Hepatocyte (in vitro differentiated cells): ENCODE measurements around the gene HDHD2. TPM values are rescaled to one million over a fixed set of nuclear protein-coding genes. Genes with fewer than 3 reads are reported as not detected.
A peak's percentile ranks its signal among the peaks of the same experiment; 100 is the strongest.

Experiments used
- DNase-seq: peaks from one replicate; pipeline ENCODE4 v3.0.0-alpha.2; 2016; ENCODE audit warnings: low spot score
- H2AFZ ChIP-seq: fragments of 200-600 bp; sonication (generic); 2 replicates; pipeline ENCODE4 v1.6.0; 2016; ENCODE audit warnings: antibody characterized with exemption, mild to moderate bottlenecking
- H3K27ac ChIP-seq: fragments of 200-600 bp; sonication (generic); 2 replicates; pipeline ENCODE4 v1.5.1; 2016; ENCODE audit warnings: mild to moderate bottlenecking
- H3K27me3 ChIP-seq: fragments of 200-600 bp; sonication (generic); 2 replicates; pipeline ENCODE4 v1.6.1; 2016
- H3K36me3 ChIP-seq: fragments of 200-600 bp; sonication (generic); replicated peaks from 2 replicates; pipeline ENCODE4 v1.5.1; 2016; ENCODE audit warnings: low read depth; ENCODE audit not compliant: insufficient read depth
- H3K4me1 ChIP-seq: fragments of 200-600 bp; sonication (generic); 2 replicates; pipeline ENCODE4 v1.5.1; 2016; ENCODE audit warnings: mild to moderate bottlenecking, moderate library complexity; ENCODE audit not compliant: insufficient read depth
- H3K4me2 ChIP-seq: fragments of 200-600 bp; sonication (generic); 2 replicates; pipeline ENCODE4 v1.6.0; 2016
- H3K4me3 ChIP-seq: fragments of 200-600 bp; sonication (generic); 2 replicates; pipeline ENCODE4 v1.5.1; 2016; ENCODE audit warnings: mild to moderate bottlenecking
- H3K79me2 ChIP-seq: fragments of 200-600 bp; sonication (generic); 2 replicates; pipeline ENCODE4 v1.6.0; 2017; ENCODE audit warnings: mild to moderate bottlenecking
- H3K9me2 ChIP-seq: fragments of 200-600 bp; sonication (generic); replicated peaks from 2 replicates; pipeline ENCODE4 v1.6.0; 2017; ENCODE audit warnings: mild to moderate bottlenecking; ENCODE audit not compliant: insufficient read depth
- H3K9me3 ChIP-seq: fragments of 200-600 bp; sonication (generic); 2 replicates; pipeline ENCODE4 v1.5.1; 2016; ENCODE audit warnings: low read depth, mild to moderate bottlenecking
- H4K20me1 ChIP-seq: fragments of 200-600 bp; sonication (generic); 2 replicates; pipeline ENCODE4 v1.6.0; 2016; ENCODE audit warnings: mild to moderate bottlenecking; ENCODE audit not compliant: insufficient read depth, poor library complexity, severe bottlenecking
- EZH2 ChIP-seq: fragments of 200-600 bp; sonication (generic); IDR thresholded peaks from 2 replicates; pipeline ENCODE4 v1.6.1; 2016; ENCODE audit warnings: antibody characterized with exemption, mild to moderate bottlenecking, borderline replicate concordance
- EZH2phosphoT487 ChIP-seq: fragments of 200-600 bp; sonication (generic); IDR thresholded peaks from one replicate; pipeline ENCODE4 v1.6.1; 2018; ENCODE audit warnings: antibody characterized with exemption, mild to moderate bottlenecking, low read depth, moderate library complexity; ENCODE audit not compliant: unreplicated experiment, severe bottlenecking
- WGBS: methylation state at CpG from one replicate; pipeline ENCODE4 v1.1.6; 2016; ENCODE audit warnings: low lambda C conversion rate; ENCODE audit errors: missing lambda C conversion rate; 5-methylcytosine and 5-hydroxymethylcytosine counted together
- polyA plus RNA-seq: library from polyadenylated mRNA; unstranded; fragments of >200 nt; fragmentation: Nextera tagmentation; extraction: Ambion mirVana; gene quantifications from 2 replicates; pipeline ENCODE4 v1.2.1, GENCODE V29; 2016
- total RNA-seq: library from RNA; depleted of rRNA; stranded (reverse); fragments of >200 nt; gene quantifications from 2 replicates; pipeline ENCODE4 v1.2.3, GENCODE V29; 2014
- TF ChIP-seq, protein P1 (sequence below): fragments of 200-600 bp; sonication (generic); IDR thresholded peaks from 2 replicates; pipeline ENCODE4 v1.5.1; 2016; ENCODE audit warnings: antibody characterized with exemption, mild to moderate bottlenecking; ENCODE audit not compliant: poor library complexity

The HDHD2 gene
- total and polyA plus RNA-seq, 2 experiments from 2014 or later = 22.3 to 32.1 TPM

DNA sequence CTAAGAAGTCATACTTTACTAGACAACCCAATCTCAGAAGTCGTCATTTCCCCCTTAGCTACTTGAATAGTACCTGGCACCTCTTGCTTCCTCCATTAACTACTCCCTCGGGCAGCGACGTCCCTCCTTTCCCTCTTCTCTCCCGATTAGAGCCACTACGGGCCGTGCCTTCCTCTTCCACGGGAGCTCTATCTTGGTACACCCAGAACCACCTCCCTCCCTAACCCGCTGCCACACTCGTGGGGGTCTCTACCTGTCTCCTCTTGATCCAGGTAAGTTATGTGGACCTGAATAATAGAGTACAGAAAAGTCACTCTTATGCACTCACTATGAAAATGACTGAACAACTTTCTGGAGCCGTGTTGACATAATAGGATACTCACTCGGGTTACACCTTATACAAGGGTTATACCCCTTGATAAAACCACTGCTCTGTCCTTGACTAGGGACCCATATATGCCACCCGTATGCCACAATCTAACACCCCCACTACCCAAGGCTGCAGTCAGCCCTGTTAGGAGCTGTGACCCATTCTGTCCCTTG is 595 bp upstream of the HDHD2 start:
- H3K9me2 ChIP-seq = no peaks in the 10 kb centered on the region
- no peak for DNase-seq
- H3K27ac ChIP-seq = peak overlapping the region; percentile 98
- H3K4me3 ChIP-seq = peak overlapping the region; percentile 69
- H3K27me3 ChIP-seq = no peaks in the 10 kb centered on the region
- no peaks in the 10 kb centered on the region for H3K36me3 ChIP-seq
- peaks cover 14% of the 10 kb centered on the region for H3K4me1 ChIP-seq
- H3K4me2 ChIP-seq = peak overlapping the region; percentile 90
- 9% methylated on average over 13 of the region's 13 CpGs for WGBS
- H4K20me1 ChIP-seq = no peaks in the 10 kb centered on the region
- H3K79me2 ChIP-seq = peaks cover 41% of the 10 kb centered on the region
- no peaks in the 10 kb centered on the region for H3K9me3 ChIP-seq
- H2AFZ ChIP-seq = peak overlapping the region; percentile 99
- TF ChIP-seq, protein P1, sequence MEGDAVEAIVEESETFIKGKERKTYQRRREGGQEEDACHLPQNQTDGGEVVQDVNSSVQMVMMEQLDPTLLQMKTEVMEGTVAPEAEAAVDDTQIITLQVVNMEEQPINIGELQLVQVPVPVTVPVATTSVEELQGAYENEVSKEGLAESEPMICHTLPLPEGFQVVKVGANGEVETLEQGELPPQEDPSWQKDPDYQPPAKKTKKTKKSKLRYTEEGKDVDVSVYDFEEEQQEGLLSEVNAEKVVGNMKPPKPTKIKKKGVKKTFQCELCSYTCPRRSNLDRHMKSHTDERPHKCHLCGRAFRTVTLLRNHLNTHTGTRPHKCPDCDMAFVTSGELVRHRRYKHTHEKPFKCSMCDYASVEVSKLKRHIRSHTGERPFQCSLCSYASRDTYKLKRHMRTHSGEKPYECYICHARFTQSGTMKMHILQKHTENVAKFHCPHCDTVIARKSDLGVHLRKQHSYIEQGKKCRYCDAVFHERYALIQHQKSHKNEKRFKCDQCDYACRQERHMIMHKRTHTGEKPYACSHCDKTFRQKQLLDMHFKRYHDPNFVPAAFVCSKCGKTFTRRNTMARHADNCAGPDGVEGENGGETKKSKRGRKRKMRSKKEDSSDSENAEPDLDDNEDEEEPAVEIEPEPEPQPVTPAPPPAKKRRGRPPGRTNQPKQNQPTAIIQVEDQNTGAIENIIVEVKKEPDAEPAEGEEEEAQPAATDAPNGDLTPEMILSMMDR = no peak
- no peak for TF ChIP-seq EZH2
- TF ChIP-seq EZH2phosphoT487 = no peak

DNA sequence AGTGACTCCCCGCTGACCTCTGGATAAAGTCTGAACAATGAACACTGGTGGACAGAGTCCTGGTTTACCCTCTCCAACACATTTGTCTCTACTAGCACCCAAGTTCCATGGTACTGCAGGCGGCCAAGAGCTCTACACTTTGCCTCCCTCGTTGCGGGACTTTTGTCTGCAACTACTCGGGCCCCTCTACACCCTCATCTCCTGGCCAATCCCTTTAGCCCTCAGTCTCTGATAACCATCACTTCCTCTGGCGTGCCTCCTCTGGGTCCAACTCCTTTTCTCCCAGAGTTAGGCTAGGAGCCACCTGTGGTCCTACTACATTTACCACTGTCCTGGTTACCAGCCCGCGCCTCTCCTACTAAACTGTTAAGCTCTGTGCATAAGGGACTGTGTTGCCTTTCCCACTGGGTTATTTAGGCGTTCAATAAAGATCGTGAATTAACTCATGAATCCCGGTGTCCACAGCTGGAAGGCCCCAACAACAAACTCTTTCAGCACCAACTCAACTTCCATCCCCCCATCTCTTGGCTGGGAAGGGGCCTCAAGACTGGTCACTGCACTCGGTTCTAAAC is 757 bp downstream of the HDHD2 start:
- Histone ChIP-seq H3K4me2 (peak overlapping the region; percentile 90), H3K4me3 (peak overlapping the region; percentile 69), H3K79me2 (peaks cover 52% of the 10 kb centered on the region), H3K4me1 (peaks cover 14% of the 10 kb centered on the region), H3K36me3 (no peaks in the 10 kb centered on the region), H2AFZ (peak overlapping the region; percentile 99), H3K9me3 (no peaks in the 10 kb centered on the region), H3K27me3 (no peaks in the 10 kb centered on the region), H3K27ac (peak overlapping the region; percentile 98), H4K20me1 (peaks cover 5% of the 10 kb centered on the region), H3K9me2 (no peaks in the 10 kb centered on the region)
- no peak for TF ChIP-seq EZH2phosphoT487
- TF ChIP-seq EZH2 = no peak
- TF ChIP-seq, protein P1 = no peak
- 17% methylated on average over 12 of the region's 12 CpGs for WGBS
- DNase-seq = peak; percentile 7

DNA sequence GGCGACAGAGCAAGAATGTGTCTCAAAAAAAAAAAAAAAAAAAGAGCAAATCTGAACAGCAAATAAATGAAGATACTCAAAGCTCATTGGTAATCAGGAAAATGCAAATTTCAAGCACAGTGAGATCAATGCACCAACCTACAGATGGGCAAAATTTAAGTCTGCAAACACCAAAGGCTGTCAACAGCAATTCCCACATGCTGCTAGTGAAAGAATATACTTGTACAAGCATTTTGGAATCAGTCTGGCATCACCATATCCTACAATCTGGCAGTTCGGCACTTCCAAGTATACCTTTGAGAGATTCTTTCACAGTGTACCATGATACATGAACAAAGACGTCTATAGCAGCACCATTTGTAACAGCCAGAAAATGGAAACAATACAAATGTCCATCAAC is 4.1 kb downstream of the HDHD2 start:
- no peak overlapping the region for H3K4me3 ChIP-seq
- no peak overlapping the region for H3K27ac ChIP-seq
- H3K27me3 ChIP-seq = no peaks in the 10 kb centered on the region
- WGBS = 95% methylated on average over 3 of the region's 3 CpGs
- peaks cover 10% of the 10 kb centered on the region for H3K4me1 ChIP-seq
- no peak for DNase-seq
- no peaks in the 10 kb centered on the region for H3K9me2 ChIP-seq
- H3K79me2 ChIP-seq = peaks cover 86% of the 10 kb centered on the region
- no peak for TF ChIP-seq EZH2
- no peak for TF ChIP-seq EZH2phosphoT487
- TF ChIP-seq, protein P1 = no peak
- no peak overlapping the region for H3K4me2 ChIP-seq
- H3K36me3 ChIP-seq = no peaks in the 10 kb centered on the region
- no peaks in the 10 kb centered on the region for H3K9me3 ChIP-seq
- peaks cover 15% of the 10 kb centered on the region for H4K20me1 ChIP-seq
- no peak overlapping the region for H2AFZ ChIP-seq
